Coronary artery (tissue), 2 donors: ENCODE results near the gene CHD9.

Experiments used
- DNase-seq: peaks from one replicate; pipeline ENCODE4 v3.0.0-alpha.2; 2017; ENCODE audit warnings: low spot score
- H3K27ac ChIP-seq, 2 donors: fragments of 200-600 bp; sonication (generic); one replicate each; pipeline ENCODE4 v1.5.1; 2016 to 2019
- H3K4me3 ChIP-seq: fragments of 200-600 bp; sonication (generic); 2 replicates; pipeline ENCODE4 v1.5.1; 2016; ENCODE audit warnings: mild to moderate bottlenecking, moderate library complexity
- CTCF ChIP-seq: fragments of 200-600 bp; sonication (generic); IDR thresholded peaks from one replicate; pipeline ENCODE4 v1.5.1; 2019; ENCODE audit warnings: antibody characterized with exemption

Gene CHD9

DNA sequence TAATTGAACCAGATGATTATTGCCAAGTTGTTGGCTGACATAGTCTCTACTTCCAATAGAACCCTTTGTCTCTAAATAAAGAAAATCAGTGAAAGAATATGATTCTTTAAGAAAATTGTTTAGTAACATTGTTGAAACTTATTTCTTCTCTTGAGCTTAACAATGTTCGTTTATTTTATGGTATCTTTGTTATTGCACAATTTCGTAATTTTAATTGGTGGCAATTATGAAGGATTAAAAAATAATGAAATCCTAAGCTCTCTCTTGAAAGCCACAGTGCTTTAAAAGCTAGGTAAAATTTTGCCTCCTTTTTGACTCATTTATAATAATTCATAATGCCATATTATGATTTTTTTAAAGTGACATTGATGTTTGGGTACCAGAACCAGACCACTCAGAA, 230.4 kb downstream of the CHD9 start:
- no peak for DNase-seq
- no peak for TF ChIP-seq CTCF
- Histone ChIP-seq H3K27ac (no peak overlapping the region), H3K4me3 (no peak overlapping the region)

DNA sequence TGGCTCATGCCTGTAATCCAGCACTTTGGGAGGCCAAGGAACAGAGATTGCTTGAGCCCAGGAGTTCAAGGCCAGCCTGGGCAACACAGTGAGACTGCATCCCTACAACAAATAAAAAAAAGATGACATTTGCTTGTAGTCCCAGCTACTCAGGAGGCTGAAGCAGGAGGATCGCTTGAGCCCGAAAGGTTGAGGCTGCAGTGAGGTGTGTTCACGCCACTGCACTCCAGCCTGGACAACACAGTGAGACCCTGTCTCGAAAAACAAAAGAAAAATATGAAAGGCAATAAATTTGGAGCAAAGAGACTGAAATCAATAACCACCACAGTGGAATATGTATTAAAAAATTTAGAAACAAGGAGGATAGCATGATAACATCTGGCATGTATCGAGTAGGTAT, 235.7 kb downstream of the CHD9 start:
- no peak for TF ChIP-seq CTCF
- no peak overlapping the region for H3K4me3 ChIP-seq
- DNase-seq: no peak
- no peak overlapping the region for H3K27ac ChIP-seq

DNA sequence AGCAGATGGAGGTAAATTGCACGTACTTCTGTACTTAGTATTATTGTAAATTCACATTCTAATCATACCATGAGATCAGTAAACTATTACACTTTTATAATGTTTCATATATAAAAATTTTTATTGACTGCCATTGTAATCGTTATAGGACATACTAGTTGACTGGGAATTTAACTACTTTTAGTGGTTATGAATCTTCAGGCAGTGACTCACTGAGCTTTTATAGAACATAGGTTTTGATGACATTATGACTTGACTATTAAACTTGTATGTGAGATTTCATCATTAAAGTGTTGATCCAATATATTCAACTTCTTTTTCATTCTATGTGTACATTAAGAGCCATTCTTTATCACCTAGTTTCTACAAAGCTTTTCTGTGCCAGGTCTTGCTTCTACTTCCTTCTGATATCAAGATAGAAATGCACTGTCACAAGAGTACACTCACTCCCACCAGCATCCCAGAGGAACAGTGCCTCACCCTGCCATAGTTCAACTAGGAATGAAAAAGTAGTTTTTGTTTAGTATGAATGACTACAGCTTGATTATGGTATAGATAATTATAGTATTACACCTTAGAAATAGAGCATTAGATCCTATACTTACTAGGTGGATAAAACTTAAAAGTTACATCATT, 237.1 kb downstream of the CHD9 start:
- H3K27ac ChIP-seq: no peak overlapping the region
- no peak for DNase-seq
- no peak overlapping the region for H3K4me3 ChIP-seq
- no peak for TF ChIP-seq CTCF

DNA sequence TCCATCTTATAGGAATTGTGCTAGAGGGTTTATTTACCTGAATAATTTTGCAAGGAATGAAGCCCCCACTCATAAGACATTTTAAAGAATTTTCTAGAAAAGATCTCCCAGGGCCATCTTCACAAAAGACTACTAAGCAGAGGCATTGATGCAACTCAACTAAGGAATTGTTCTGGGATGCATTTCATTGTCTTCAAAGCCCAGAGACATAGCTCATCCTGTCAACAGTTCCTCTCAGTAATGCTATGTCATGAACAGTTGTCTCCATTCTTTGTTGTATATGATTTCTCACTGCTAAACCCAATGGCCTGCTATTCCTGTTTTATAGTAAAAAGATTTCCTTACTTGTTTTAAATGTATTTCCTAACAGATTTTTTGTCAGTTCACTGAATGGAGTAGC, 242.7 kb downstream of the CHD9 start:
- no peak for DNase-seq
- TF ChIP-seq CTCF: no peak
- H3K4me3 ChIP-seq: no peak overlapping the region
- H3K27ac ChIP-seq: no peak overlapping the region

- no peak overlapping the region for H3K27ac ChIP-seq
- no peak for DNase-seq
- no peak overlapping the region for H3K4me3 ChIP-seq
- TF ChIP-seq CTCF: no peak
Observed at GRCh38 chr16:53304334-53304733, 249.5 kb downstream of the CHD9 start.

DNA sequence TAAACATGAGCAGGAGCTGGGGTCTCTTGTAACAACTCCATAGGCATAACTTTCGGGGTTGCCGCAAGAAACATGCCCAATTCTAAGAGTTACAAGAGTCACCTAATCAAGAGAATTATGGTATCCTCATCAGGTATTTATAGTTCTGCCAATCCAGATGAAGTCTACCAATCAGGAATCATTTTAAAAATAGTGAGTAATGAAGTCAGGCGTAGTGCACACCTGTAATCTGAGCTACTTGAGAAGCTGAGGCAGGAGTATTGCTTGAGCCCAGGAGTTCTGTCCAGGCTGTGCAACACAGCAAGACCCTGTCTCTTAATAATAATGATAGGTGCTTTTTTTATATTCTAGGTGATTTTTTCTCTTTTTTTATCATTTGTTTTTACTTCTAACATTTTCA, 251.0 kb downstream of the CHD9 start:
- DNase-seq: no peak
- H3K27ac ChIP-seq: no peak overlapping the region
- TF ChIP-seq CTCF: no peak
- no peak overlapping the region for H3K4me3 ChIP-seq

- no peak for DNase-seq
- H3K4me3 ChIP-seq: no peak overlapping the region
- H3K27ac ChIP-seq: no peak overlapping the region
- TF ChIP-seq CTCF: no peak
Observed at GRCh38 chr16:53309457-53309856, 254.7 kb downstream of the CHD9 start.
